HG03135 (cell line): ENCODE data around the gene KMT5B.

Experiments
- ATAC-seq: cut with Tn5 transposase; IDR thresholded peaks from one replicate; pipeline ENCODE4 v1.9.1; 2021; ENCODE audit warnings: mild to moderate bottlenecking, moderate library complexity; ENCODE audit not compliant: unreplicated experiment

The KMT5B gene

DNA sequence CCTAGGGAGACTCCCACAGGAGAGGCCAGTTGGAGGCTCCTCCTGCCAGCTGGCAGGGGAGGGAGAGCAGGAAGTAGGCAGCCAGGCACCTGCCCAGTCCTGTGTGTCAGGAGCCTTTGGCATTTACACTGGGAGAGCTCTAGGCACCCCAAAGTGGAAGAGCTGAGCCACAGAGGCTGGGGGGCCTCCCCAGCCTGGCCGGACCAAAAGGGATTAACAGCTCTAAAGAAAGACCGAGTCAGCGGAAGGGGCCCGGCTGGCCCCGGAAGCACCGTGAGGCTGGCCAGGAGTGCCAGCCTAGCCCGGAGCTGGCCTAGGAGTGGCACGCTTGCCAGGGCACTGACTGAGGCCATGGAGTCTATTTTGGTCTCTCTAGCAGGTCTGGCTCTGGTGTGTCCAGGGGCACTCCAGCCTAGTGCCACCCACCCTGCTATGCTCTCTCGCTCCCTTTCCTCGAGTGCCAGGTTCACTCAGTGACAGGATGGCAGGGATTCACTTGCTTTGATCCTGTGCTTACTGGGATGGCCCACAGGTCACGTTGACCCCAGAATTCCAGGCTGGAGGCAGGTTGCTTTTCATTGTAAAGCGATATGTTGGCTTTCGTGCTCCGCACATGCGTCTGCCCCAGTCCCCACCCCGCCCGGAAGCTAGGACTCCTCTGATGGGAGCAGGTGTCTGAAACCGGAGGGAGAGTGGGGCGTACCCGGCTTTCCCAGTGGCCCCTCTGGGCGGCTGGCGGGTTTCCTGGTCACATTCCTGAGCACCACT, 3.3 kb upstream of the KMT5B start:
- ATAC-seq: no peak

DNA sequence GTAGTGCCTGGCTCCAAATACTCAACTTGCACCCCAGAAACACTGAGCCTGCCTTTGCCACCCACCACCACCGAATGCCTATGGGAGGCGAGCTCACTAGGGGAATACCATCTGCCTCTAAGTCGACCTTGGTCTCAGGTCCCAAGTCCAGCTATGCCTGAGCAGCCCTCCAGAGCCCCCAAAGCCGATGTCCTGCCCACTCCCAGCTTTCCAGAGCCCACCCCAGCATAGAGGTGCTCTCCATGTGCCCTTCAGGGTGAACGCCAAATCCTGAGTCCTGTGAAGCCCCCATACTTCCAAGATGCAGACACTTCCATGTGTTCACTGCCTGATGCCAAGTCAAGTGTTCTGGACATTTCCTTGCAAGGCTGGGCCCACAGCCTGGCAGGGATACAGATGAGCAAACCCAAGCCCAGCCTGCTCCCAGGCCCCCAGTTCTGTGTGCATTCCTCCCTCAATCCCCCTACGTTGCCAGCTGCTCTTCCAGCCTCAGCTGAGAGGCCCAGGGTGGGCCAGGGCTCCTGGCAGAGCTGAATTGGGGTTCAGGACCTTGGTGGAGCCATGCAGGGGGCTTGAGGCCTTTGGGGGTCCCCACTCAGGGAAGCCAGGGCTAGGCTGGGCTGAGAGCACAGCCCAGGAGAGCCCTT, 2.6 kb upstream of the KMT5B start:
- ATAC-seq: no peak

DNA sequence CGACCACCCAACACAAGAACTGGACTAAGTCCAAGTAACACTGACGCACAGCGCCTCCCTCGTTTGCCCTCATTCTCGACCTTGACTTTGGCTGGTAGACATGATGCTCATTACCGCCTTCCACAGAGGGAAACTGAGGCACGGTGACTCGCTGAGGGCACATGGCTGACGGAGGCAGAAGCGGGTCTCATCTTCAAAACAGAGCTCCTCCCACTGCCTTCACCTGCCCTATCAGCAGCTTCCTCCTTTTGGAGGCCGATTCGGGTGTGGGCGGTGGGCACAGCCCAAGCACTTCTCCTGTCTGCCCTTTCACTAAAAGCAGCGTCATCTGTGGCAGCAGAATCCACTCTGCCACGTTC, 2.0 kb upstream of the KMT5B start:
- ATAC-seq: no peak

DNA sequence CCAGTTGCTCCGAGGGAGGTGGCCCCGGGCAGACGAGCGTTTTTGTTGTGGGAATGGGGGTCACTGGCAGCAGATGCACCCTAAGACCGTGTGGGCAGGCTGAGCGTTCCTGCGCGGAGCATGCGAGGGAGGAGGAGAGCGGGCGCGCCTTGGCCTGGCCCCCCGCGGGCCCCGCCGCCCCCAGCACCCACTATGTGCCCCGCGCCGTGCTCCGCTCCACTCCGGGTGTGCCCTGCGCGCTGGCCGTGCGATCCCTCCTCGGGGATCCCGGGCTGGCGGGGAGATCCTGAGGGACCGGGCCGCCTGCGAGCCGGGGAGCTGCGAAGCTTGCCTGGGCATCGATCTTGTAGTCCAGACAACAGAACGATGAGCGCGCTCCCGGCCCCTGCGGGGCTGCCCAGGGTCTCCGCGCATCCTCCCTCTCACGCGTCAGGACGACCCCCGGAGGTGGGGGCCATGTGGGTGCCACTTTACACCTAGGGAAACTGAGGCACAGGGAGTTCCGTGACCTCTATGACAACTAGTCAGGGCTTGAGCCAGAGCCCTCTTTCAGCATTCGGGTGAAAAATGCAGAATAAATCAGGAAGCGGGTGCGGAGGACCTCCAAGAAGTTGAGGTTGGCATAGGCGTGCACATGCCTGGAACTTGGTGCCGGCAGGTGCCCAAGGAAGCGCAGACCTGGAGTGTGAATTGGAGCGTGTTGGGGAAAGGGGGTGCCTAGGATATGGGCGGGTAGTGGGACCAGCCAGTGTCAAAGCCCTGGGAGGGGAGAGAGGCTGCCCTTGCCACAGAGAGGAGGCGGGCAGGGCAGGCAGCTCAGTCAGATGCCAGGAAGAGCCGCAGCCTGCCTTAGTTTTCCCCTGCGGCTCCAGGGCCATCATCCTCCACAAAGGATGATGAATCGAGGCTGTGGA, 1.3 kb upstream of the KMT5B start:
- no peak for ATAC-seq

DNA sequence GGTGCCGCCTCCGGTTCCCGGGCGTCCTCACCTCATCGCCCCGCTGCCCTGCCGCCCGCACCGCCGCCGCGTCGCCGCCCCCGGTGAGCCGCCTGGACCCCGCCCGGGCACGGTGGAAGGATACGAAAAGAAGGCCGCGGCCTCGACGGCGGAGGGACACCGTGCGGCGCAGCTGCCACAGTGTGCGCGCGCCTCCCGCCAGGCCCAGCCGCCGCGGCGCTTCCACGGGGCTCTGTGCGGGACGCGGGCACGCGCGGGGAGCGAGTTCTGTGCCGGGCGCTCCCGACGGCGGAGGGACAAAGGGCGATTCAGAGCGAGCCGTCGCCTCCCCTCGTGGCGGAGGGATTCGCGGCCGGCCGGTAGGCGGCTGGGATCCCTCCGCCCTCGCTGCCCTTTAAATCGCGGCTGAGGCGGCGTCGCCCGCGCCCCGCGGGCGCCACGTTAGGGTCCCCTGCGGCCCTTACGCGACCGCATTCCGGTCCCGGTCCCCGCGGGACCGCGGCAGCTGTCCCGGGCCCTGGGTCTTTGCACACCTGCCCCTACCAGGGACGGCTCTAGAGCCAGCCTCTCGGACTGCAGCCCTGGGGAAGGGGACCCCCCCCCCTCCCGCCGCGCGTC, 568 bp upstream of the KMT5B start:
- peak; percentile 41 for ATAC-seq

DNA sequence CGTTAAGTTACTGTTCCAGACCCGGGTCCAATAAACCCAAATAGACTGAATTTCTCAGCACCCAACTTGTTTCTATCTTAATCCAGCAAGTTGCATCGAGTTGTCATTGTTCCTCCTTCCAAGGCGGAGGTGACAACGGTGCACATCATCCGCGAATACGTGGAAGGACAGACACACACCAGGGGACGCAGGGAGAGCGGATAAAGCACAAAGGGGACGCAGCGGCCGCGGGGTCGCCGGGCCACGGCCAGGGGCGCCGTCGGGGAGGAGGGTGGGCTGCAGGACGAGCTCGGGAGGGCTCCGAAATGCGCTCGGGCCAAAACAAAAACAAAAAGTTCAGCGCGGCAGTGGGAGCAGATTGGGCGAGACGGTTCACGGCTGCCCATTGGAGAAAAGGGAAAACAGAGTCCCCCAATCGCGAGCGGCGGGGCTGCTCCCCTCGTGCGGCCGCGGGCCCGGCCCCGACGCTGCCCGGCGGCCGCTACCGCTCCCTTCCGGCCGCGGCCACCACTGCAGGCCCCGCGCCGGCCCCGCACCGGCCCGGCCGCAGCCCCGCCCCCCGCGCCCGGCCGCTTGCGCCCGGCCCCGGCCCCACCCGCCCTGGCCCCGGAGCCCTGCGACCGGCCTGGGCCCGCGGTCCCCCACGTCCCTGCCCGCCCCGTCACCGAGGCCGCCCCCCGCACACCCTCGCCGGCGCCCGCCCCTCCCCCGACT, 518 bp downstream of the KMT5B start:
- peak; percentile 46 for ATAC-seq

DNA sequence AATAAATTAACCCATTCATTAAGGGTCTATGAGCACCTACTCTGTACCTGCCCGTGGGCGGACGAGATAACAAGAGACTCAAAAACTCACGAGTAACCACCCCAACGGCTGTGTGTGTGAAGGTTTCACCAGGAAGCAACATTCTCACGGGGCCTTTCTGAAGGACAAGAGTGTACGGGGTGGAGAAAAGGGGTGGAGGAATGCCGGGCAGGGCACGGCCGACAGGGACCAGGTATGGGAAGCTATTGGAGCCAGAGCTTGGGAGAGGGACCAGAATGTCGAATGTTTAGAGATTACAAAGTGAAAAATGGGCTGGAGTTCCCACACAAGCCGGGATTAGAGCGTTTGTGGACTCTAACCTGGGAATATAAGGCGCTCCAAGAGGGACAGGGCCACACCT, 1.6 kb downstream of the KMT5B start:
- no peak for ATAC-seq

DNA sequence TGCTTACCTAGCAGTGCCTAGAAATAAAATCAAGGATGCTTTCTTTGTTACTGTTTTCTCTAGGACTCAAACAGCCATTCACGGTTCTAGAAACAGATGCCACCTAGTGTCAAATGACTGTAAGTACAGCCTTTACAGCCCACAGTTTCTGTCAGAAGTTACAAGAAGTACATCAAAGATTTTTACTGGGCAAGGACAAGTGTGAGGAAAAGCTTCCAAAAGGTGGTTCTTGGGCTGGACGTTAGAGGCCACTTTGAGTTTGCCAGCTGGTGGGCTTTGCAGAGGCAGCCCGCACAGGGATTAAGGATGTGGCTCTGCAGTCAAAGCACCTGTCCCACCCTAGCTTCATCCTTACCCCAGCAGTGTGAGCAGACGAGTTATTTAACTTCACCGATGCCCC, 6.9 kb downstream of the KMT5B start:
- no peak for ATAC-seq

DNA sequence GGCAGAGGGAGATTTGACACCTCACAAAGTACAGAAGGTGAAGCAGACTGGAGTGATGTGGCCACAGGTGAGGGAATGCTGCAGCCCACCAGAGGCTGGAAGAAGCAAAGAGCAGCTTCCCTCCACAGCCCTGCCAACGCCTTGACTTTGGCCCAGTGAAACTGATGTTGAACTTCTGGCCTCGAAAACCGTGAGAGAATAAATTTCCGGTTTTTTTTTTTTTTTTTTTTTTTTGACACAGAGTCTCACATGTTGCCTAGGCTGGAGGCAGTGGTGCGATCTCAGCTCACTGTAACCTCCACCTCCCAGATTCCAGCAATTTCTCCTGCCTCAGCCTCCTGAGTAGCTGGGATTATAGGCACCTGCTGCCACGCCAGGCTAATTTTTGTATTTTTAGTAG, 8.7 kb downstream of the KMT5B start:
- no peak for ATAC-seq

DNA sequence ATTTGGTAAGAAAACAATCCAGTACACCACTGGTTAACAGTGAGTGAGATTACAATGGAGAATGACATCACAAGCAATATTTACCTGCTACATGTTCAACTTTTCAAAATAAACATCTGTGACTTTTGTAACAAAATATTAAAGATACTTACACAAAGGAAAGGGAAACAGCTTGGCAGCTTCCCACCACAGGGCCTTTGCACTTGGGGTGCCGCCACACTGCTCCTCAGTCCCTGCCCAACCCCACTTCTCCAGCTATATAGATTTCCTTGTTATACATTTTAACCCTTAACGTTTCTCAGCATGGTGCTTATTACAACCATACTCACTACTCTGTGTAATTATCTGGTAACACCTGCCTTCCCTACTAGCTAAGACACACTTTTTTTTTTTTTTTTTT, 10.9 kb downstream of the KMT5B start:
- no peak for ATAC-seq

DNA sequence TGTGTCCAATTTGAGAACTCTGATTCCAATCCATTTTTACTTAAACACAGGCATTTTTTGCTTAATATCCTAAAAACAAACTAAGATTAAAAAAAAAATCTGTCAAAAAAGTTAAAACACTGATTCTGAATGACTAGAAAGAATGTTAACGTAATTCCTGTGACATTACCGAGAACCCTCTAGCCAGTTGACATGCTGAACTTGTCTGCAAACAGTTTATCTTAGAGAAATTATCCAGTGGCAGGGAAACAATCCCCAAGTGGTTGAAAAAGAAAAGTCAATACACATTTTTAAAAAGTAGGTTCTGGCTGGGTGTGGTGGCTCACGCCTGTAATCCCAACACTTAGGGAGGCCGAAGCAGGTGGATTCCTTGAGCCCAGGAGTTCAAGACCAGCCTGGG, 11.6 kb downstream of the KMT5B start:
- ATAC-seq: no peak

DNA sequence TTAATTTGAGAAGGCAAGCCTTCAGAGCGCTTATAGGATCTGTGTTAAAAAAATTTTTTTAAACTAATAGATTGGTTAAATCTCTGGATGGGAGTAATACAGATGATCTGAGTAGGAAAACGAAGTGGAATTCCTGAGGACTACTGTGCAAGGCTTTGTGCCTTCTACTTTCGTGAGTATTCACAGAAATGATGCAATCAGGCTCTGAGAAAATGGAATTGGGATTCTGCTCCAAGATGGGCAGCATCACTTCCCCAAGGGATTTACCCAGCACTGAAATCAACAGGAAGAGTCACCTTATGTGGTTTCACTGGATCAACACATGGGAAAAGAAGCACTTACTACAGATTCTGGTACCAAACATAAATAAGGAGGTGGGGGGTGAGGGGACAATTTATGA, 12.5 kb downstream of the KMT5B start:
- ATAC-seq: no peak

DNA sequence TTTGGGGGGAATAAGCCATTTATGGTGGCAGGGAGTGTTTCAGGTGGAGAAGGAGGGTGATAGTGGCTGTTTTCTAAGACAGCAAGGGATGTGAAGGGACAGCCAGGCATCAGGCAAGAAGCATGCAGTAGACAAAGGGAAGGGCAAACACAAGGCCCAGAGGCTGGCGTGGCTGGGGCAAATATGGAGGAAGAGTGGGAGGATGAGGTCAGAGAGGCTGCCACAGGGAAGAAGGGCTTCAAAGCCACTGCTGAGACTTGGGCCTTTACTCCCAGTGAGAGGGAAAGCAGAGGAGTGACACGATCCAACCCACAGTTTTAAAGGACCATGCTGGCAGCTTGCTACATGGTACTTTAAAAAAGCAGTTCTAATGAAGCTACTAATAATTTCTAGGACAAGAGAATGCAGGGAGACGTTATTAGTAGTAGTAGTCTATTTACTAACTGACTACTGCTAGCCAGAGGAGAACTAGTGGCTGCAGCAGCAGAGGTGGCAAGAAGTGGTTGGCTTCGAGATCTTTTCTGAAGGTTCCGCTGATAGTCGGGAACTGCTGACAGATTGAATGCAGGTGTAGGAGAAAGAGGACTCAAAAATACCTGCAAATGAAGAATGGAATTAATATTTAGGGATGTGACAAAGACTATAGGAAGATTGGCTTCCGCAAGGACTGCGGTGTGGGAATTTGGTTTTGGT, 13.7 kb downstream of the KMT5B start:
- no peak for ATAC-seq

DNA sequence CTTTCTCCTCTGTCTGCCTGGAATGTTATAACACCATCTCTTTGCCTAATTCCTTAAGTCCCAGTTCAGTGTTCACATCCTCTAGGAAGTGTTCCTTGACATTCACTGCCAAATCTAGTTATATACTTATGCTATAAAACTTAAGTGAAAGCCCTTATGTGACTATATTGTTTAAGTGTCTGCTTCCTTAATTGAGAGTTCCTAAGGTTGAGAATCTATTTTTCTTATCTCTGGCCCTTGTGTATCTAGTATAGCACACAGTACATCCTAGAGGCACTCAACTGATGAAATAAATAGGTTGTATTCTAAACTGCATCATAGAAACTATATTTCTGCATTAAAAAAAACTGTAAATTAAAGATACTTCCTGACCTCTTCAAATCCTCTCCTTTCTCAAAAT, 16.9 kb downstream of the KMT5B start:
- ATAC-seq: no peak

DNA sequence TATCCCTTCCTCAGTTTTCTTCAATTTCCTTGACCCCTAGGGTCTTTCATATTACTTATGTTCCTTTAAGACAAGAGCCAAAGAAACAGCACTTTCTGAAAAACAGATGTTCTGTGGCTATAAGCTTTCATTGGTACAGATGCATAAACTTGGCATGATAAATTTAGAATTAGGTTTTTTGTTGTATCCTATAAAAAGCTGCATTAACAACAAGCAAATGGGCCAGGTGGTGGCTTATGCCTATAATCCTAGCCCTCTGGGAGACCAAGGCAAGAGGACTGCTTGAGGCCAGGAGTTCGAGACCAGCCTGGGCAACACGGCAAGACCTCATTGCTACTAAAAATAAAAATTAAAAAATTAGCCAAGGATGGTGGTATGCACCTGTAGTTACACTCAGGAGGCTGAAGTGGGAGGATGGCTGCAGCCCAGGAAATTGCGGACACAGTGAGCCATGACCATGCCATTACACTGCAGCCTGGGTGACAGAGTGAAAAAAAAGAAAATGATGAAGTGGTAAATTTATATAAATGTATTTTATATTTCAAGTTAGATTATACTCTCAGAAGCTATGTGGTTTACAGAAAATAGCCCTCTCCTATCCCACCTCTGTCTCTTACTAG, 18.3 kb downstream of the KMT5B start:
- no peak for ATAC-seq

DNA sequence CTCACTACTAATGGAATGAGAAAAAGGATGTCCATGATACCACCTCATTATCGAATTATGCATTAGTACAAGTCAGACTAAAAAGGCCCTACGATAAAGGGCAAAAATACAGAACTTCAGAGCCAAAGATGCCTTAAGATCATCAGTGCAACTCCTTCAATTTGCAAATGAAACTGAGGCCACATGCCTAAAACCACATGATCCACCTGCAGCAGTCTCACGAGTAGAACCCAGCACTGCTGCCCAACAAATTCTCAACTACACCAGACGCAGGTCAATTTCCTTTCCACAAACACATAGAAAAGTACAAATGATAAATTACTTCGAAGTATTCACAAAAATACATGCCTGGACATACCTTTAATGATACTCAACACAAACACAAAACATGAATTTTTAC, 20.1 kb downstream of the KMT5B start:
- ATAC-seq: no peak

DNA sequence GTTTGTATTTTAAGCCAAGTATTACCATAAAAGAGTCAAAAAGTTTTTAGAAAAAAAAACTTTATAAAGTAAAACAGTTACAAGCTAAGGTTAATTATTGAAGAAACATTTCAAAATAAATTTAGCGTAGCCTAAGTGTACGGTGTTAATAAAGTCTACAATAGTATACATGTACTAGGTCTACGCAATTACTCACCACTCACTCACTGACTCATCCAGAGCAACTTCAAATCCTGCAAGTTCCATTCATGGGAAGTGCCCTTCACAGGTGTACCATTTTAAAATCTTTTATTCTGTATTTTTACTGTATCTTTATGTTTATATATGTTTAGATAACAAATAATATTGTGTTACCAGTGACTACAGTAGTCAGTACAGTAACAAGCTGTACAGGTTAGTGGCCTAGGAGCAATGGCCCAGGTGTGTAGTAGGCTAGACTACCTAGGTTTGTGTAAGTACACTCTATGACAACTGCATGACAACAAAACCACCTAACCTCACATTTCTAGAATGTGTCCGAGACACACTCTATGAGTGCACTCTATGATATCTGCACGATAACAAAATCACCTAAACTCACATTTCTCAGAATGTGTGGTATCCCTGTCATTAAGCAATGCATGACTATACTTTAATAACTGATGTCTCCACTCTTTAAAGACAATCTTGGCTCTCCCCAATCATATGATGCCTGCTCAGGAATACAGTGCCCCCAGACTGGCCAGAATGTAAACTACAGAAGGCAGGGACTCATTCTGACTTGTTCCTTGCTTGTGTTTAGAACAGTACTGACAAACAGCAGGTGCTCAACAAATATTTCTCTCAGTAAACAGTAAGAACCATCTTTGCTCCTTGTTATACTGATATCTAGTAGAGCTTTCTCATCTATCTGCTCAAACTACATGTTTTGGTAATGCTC, 21.2 kb downstream of the KMT5B start:
- ATAC-seq: no peak

DNA sequence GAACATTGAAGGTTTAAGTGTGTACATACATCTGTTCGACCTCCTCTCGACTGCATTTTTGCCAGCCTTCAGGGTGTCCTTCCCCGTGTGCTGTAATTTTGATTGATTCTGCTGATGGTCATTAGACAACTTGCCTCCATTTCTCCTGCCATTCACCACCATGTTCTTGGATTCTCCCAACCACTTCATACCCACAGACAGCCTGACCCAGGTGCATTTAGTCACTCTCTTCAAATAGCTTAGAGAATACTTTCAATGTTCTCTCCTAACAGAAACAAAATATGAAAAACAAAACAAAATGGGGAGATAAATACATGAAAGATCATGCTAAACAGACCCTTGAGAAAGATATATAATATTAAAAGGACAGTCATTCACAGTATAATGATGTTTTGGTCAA, 23.2 kb downstream of the KMT5B start:
- ATAC-seq: no peak

DNA sequence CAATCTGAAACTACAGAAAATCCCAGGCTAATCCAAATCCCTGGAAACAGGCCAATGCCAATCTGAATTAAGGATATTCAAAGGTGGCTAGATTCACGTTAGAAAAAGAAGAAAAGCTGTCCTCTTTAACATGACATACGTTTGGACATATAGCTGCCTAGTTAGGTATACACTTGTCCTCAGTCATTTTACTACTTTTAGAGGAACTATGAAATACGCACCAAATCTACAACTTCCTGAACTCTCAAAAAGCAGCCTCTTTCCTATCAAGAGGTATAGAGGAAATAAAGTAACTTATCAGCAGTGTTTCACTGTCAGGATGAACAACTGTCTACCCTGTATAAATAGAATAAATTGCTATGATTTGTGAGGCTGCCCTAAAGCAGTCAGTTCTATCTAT, 24.0 kb downstream of the KMT5B start:
- no peak for ATAC-seq
